MM.1S (cell line): ENCODE results near the gene SLC33A1.
A peak's percentile ranks its signal among the peaks of the same experiment; 100 is the strongest.

ENCODE experiments used
- DNase-seq: peaks from one replicate; pipeline ENCODE4 v3.0.0-alpha.2; 2015
- H2AFZ ChIP-seq: fragments of 300-600 bp; sonication (generic); 2 replicates; pipeline ENCODE4 v1.6.0; 2016; ENCODE audit warnings: antibody characterized with exemption, low read length
- H3F3A ChIP-seq: fragments of 300-600 bp; sonication (generic); 2 replicates; pipeline ENCODE4 v1.6.1; 2016; ENCODE audit warnings: mild to moderate bottlenecking, antibody characterized with exemption, low read length, moderate library complexity, mixed read lengths; ENCODE audit not compliant: insufficient read depth
- H3K27ac ChIP-seq: fragments of 300-600 bp; sonication (generic); 2 replicates; pipeline ENCODE4 v1.5.1; 2016; ENCODE audit warnings: mild to moderate bottlenecking, low read length
- H3K27me3 ChIP-seq: fragments of 300-600 bp; sonication (generic); replicated peaks from 2 replicates; pipeline ENCODE4 v1.6.0; 2016; ENCODE audit warnings: low read length; ENCODE audit not compliant: insufficient read depth
- H3K36me3 ChIP-seq: fragments of 300-600 bp; sonication (generic); replicated peaks from 2 replicates; pipeline ENCODE4 v1.6.1; 2016; ENCODE audit warnings: mild to moderate bottlenecking, low read length, mixed read lengths; ENCODE audit not compliant: insufficient read depth
- H3K4me1 ChIP-seq: fragments of 300-600 bp; sonication (generic); 2 replicates; pipeline ENCODE4 v1.6.1; 2016; ENCODE audit warnings: low read length, mixed read lengths
- H3K4me2 ChIP-seq: fragments of 300-600 bp; sonication (generic); 2 replicates; pipeline ENCODE4 v1.6.0; 2016; ENCODE audit warnings: low read depth, low read length
- H3K4me3 ChIP-seq: fragments of 300-600 bp; sonication (generic); 2 replicates; pipeline ENCODE4 v1.5.1; 2016; ENCODE audit warnings: low read length, mixed read lengths
- H3K79me2 ChIP-seq: fragments of 300-600 bp; sonication (generic); 2 replicates; pipeline ENCODE4 v1.6.1; 2016; ENCODE audit warnings: mixed run types, low read length, mixed read lengths
- H3K9ac ChIP-seq: fragments of 300-600 bp; sonication (generic); 2 replicates; pipeline ENCODE4 v1.6.1; 2016; ENCODE audit warnings: low read length, mixed read lengths
- H3K9me2 ChIP-seq: fragments of 300-600 bp; sonication (generic); replicated peaks from 2 replicates; pipeline ENCODE4 v1.6.1; 2016; ENCODE audit warnings: mild to moderate bottlenecking, low read length, mixed read lengths; ENCODE audit not compliant: insufficient read depth
- H3K9me3 ChIP-seq: fragments of 300-600 bp; sonication (generic); replicated peaks from 2 replicates; pipeline ENCODE4 v1.6.1; 2016; ENCODE audit warnings: mild to moderate bottlenecking, low read length, mixed read lengths; ENCODE audit not compliant: insufficient read depth
- H4K20me1 ChIP-seq: fragments of 300-600 bp; sonication (generic); 2 replicates; pipeline ENCODE4 v1.6.1; 2016; ENCODE audit warnings: mild to moderate bottlenecking, low read length, moderate library complexity, mixed read lengths; ENCODE audit not compliant: insufficient read depth
- EZH2 ChIP-seq: fragments of 300-600 bp; sonication (generic); optimal IDR thresholded peaks from 2 replicates; pipeline ENCODE3; 2017; ENCODE audit warnings: low read depth, mild to moderate bottlenecking, antibody characterized with exemption, low read length, mixed read lengths
- EZH2phosphoT487 ChIP-seq: fragments of 300-600 bp; sonication (generic); IDR thresholded peaks from 2 replicates; pipeline ENCODE4 v1.6.1; 2018; ENCODE audit warnings: antibody characterized with exemption, low read length
- TF ChIP-seq, protein P1 (sequence below): fragments of 300-600 bp; sonication (generic); IDR thresholded peaks from 2 replicates; pipeline ENCODE4 v1.5.1; 2016; ENCODE audit warnings: antibody characterized with exemption, low read length, mixed read lengths

The SLC33A1 gene

DNA sequence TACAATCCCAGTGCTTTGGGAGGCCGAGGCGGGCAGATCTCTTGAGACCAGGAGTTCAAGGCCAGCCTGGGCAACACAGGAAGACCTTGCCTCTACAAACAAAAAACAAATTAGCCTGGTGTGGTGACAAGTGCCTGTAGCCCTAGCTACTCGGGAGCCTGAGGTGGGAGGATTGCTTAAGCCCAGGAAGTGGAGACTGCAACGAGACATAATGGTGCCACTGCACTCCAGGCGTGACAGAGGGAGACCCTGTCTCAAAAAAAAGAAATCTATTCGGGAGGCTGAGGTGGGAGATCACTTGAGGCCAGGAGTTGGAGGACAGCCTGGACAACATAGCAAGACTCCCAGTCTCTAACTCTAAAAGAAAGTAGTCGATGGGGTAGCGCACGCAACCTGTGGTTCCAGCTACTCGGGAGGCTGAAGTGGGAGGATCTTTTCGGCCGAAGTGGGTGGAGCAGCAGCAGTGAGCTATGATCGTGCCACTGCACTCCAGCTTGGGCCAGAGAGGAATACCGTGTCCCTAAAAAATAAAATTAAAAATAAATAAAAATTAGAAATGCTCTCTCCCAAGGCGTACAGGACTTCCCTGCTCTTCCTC, 48.9 kb downstream of the SLC33A1 start:
- H3K4me2 ChIP-seq = peak overlapping the region; percentile 84
- peak; percentile 27 for DNase-seq
- H3K4me1 ChIP-seq = peaks cover 4% of the 10 kb centered on the region; the same call in 1 of the 2 replicates
- no peaks in the 10 kb centered on the region for H3K9me2 ChIP-seq
- no peaks in the 10 kb centered on the region for H3K9me3 ChIP-seq
- H3K27me3 ChIP-seq = no peaks in the 10 kb centered on the region
- peak overlapping the region; percentile 94 for H3K4me3 ChIP-seq
- TF ChIP-seq, protein P1, sequence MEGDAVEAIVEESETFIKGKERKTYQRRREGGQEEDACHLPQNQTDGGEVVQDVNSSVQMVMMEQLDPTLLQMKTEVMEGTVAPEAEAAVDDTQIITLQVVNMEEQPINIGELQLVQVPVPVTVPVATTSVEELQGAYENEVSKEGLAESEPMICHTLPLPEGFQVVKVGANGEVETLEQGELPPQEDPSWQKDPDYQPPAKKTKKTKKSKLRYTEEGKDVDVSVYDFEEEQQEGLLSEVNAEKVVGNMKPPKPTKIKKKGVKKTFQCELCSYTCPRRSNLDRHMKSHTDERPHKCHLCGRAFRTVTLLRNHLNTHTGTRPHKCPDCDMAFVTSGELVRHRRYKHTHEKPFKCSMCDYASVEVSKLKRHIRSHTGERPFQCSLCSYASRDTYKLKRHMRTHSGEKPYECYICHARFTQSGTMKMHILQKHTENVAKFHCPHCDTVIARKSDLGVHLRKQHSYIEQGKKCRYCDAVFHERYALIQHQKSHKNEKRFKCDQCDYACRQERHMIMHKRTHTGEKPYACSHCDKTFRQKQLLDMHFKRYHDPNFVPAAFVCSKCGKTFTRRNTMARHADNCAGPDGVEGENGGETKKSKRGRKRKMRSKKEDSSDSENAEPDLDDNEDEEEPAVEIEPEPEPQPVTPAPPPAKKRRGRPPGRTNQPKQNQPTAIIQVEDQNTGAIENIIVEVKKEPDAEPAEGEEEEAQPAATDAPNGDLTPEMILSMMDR = no peak
- TF ChIP-seq EZH2 (no peak), EZH2phosphoT487 (no peak)
- H2AFZ ChIP-seq = peak overlapping the region; percentile 100
- H3K79me2 ChIP-seq = no peaks in the 10 kb centered on the region
- no peaks in the 10 kb centered on the region for H4K20me1 ChIP-seq
- H3K9ac ChIP-seq = peak overlapping the region; percentile 85; the same call in 1 of the 2 replicates
- H3K27ac ChIP-seq = no peak overlapping the region
- H3F3A ChIP-seq = no peaks in the 10 kb centered on the region
- no peaks in the 10 kb centered on the region for H3K36me3 ChIP-seq

DNA sequence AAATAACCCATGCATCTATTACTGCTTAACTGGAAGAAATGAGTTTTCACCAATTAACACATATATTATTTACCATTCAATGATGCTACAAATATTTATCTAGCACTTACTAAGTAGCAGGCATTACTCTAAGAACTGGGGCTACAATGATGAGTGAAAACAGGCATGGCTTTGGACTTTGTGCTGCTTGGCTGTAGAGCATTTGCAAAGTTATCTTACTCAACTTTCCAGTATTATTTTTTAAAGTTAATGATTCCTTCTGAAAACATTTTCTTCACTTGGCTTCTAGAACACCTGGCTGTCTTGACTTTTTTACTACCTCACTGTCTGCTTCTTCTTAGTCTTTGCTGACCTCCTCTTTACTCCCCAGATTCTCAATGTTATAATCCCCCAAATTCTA, 49.9 kb downstream of the SLC33A1 start:
- no peaks in the 10 kb centered on the region for H3K36me3 ChIP-seq
- H3K27ac ChIP-seq = no peak overlapping the region
- no peak overlapping the region for H2AFZ ChIP-seq
- H3K27me3 ChIP-seq = no peaks in the 10 kb centered on the region
- no peaks in the 10 kb centered on the region for H3F3A ChIP-seq
- H3K79me2 ChIP-seq = no peaks in the 10 kb centered on the region
- no peak for DNase-seq
- H3K9ac ChIP-seq = no peak overlapping the region
- no peak overlapping the region for H3K4me2 ChIP-seq
- peaks cover 4% of the 10 kb centered on the region; the same call in 1 of the 2 replicates for H3K4me1 ChIP-seq
- no peaks in the 10 kb centered on the region for H3K9me2 ChIP-seq
- TF ChIP-seq EZH2 = no peak
- TF ChIP-seq EZH2phosphoT487 = no peak
- TF ChIP-seq, protein P1 = no peak
- no peaks in the 10 kb centered on the region for H4K20me1 ChIP-seq
- H3K4me3 ChIP-seq = no peak overlapping the region
- no peaks in the 10 kb centered on the region for H3K9me3 ChIP-seq

DNA sequence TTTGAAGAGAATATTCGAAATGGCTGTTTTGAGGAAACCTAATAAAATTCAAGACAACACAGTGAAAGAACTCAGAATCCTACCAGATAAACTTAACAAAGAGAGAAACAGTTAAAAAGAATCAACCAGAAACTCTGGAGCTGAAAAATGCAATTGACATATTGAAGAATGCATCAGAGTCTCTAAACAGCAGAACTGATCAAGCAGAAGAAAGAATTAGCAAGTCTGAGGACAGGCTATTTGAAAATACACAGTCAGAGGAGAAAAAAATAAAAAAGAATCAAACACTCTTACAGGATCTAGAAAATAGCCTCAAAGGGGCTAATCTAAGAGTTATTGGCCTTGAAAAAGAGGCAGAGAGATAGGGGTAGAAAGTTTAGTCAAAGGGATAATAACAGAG, 61.7 kb downstream of the SLC33A1 start:
- H3K79me2 ChIP-seq = no peaks in the 10 kb centered on the region
- no peaks in the 10 kb centered on the region for H3K36me3 ChIP-seq
- H3K27me3 ChIP-seq = no peaks in the 10 kb centered on the region
- no peak overlapping the region for H3K4me3 ChIP-seq
- H3F3A ChIP-seq = no peaks in the 10 kb centered on the region
- H3K4me1 ChIP-seq = no peaks in the 10 kb centered on the region
- H3K9me3 ChIP-seq = no peaks in the 10 kb centered on the region
- DNase-seq = no peak
- H3K9ac ChIP-seq = no peak overlapping the region
- no peaks in the 10 kb centered on the region for H3K9me2 ChIP-seq
- H3K4me2 ChIP-seq = no peak overlapping the region
- TF ChIP-seq, protein P1 = no peak
- no peak for TF ChIP-seq EZH2
- TF ChIP-seq EZH2phosphoT487 = no peak
- H3K27ac ChIP-seq = no peak overlapping the region
- H4K20me1 ChIP-seq = no peaks in the 10 kb centered on the region
- no peak overlapping the region for H2AFZ ChIP-seq
